Stimulated activated CD8-positive, alpha-beta memory T cell treated with anti-CD3 and anti-CD28 coated beads, Interleukin-4, amount 100 ng/mL, for 4 hours (primary cell): Measurements from ENCODE around the gene ELK3.

ENCODE experiments used
- DNase-seq, 2 donors: peaks; one replicate each; pipeline ENCODE4 v3.0.0-alpha.2; 2020; ENCODE audit warnings: low read depth in 2 of 2, low spot score in 1 of 2

ELK3 gene

GRCh38 chr12:96211988-96212387, 17.8 kb downstream of the ELK3 start:
- DNase-seq = no peak

- DNase-seq = no peak
Observed at GRCh38 chr12:96212456-96213375, 18.5 kb downstream of the ELK3 start.

- no peak for DNase-seq
Observed at GRCh38 chr12:96213869-96214268, 19.7 kb downstream of the ELK3 start.

- no peak for DNase-seq
Observed at GRCh38 chr12:96215919-96216273, 21.7 kb downstream of the ELK3 start.

- DNase-seq = no peak
Observed at GRCh38 chr12:96218989-96219678, 25.0 kb downstream of the ELK3 start.

- DNase-seq = no peak
Observed at GRCh38 chr12:96219700-96220206, 25.6 kb downstream of the ELK3 start.

GRCh38 chr12:96220902-96221301, 26.7 kb downstream of the ELK3 start:
- DNase-seq = no peak

GRCh38 chr12:96221391-96221790, 27.2 kb downstream of the ELK3 start:
- no peak for DNase-seq

- no peak for DNase-seq
Observed at GRCh38 chr12:96223411-96224218, 29.4 kb downstream of the ELK3 start.

- no peak for DNase-seq
Observed at GRCh38 chr12:96224219-96224615, 30.0 kb downstream of the ELK3 start.

GRCh38 chr12:96225044-96225855, 31.1 kb downstream of the ELK3 start:
- no peak for DNase-seq

GRCh38 chr12:96225994-96226399, 31.8 kb downstream of the ELK3 start:
- DNase-seq = no peak

GRCh38 chr12:96226401-96226800, 32.2 kb downstream of the ELK3 start:
- DNase-seq = no peak

GRCh38 chr12:96226801-96227348, 32.7 kb downstream of the ELK3 start:
- DNase-seq = no peak

GRCh38 chr12:96227365-96228106, 33.4 kb downstream of the ELK3 start:
- DNase-seq = no peak

- DNase-seq = no peak
Observed at GRCh38 chr12:96228566-96229248, 34.5 kb downstream of the ELK3 start.

GRCh38 chr12:96230646-96231045, 36.5 kb downstream of the ELK3 start:
- DNase-seq = no peak

- no peak for DNase-seq
Observed at GRCh38 chr12:96233168-96233567, 39.0 kb downstream of the ELK3 start.

- DNase-seq = no peak
Observed at GRCh38 chr12:96233939-96234461, 39.8 kb downstream of the ELK3 start.
